Stimulated activated CD4-positive, alpha-beta T cell treated with anti-CD3 and anti-CD28 coated beads, Interleukin-1b, Interleukin-23, amount 100 ng/mL, for 48 hours (primary cell): ENCODE results near the gene SCRT2.
"Not testable (repeated sequence)": the region's sequence is repeated elsewhere in the genome, so short reads cannot be mapped to it uniquely, and the experiment has no call there.

Source experiments
- DNase-seq: peaks from one replicate; pipeline ENCODE4 v3.0.0-alpha.2; 2020

SCRT2 gene

DNA sequence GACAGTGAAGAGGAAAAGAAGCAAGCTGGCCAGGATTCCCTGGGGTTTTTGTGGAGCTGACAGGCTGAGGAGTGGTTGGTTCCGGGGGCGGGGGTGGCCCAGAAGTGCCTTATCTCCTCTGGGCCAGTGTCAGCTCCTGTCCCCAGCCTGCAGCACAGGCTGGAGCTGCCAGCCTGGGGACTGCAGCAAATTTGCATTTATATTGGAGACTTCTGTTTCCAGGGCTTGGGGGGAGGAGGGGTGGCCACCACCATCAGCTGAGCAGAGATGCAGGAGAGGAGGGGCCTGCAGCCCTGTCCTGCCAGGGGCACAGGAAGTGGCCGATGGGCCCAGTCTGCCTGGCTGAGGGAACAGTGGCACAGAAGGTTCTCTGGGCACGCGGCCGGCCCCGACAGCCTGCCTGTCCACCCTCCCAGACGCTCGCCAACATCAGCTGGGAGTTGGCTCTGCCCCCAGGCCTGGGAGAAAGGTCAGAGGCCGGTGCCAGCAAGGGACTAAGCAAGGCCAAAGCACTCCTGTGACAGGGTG lies 24.3 kb upstream of the SCRT2 start:
- DNase-seq: no peak

DNA sequence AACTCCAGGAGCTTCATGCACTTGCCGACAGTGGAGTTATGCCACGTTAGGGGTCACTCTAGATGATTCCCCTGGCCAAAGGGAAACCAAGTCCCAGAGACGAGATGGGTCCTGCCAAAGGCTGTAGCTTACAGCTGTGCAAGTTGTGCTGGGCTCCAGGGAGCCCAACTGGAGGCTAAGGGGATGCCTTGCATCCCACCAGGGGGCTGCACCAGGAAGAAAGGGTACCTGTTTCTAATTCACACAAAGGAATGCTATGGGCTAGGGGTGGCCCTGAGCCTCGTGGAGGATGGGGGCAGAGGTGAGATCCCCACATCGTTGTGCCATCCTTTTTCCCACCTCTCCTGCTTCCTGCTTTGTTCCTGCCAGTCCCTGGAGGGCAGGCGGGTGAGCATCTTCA lies 23.7 kb upstream of the SCRT2 start:
- DNase-seq: no peak

DNA sequence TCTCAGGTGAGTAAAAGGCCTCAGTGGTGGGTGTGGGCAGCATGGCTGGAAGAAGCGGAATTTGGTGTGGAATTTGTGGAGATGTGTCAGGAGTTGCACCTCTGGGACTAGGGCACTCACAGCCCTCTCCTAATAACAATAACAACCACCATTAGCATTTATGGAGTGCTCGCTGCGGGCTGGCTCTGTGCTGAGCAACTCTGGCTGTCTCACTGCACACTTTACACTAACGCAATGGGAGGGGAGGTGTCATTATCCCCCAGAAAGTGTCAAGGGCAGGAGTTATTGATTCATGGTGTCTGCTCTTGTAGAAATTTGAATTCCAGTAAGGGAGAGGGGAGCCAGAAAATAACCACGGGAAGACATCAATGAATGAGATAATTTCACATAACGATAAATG lies 22.7 kb upstream of the SCRT2 start:
- DNase-seq: no peak

DNA sequence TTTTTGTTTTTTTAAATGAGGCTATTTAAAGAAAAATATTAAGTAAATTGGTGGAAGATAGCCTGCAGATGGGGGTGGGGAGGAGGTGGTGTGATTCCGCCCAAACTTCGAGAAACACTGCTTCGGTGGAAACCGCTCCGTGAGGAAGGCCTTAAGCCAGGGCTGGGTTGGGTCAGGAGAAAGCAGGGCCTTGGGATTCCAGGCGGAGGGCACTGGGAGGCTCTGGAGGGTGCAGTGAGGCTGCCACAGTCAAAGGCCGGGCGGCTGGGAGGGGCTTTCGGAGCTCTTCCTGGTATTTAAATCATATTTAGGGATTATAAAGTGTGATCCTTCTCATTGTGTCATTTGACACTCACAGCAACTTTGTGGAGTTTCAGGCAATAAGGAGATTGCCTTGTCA lies 22.2 kb upstream of the SCRT2 start:
- DNase-seq: no peak

DNA sequence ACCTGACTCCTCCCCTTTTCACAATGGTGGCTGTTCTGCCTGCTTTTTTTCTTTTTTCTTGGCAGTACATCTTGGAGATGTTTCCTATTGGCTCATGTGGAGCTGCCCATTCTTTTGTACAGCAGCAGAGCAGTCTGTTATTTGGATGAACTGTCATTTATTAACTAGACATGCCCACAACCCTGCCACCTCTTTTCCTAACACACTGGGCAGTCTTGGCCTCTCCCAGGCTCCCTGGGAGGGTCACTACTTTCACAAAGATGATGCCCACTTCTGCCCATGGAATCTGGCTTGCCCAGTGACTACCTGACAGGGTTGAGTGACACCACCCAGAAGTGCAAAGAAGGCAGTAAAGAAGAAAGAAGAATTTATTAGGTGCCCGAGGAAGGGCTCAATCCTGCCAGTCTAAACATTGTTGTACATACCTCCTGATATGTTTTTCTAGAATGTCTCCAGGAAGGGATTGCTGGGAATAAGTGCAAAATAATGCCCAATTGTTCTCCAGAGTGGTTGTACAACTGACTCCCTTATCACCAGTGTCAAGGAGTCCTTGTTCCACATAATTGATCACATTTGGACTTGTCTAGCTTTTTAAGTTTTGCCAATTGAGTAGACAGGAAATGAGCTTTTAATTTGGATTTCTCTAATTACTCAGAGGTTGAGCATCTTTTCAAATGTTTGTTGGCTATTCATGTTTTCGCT lies 19.7 kb upstream of the SCRT2 start:
- DNase-seq: no peak

DNA sequence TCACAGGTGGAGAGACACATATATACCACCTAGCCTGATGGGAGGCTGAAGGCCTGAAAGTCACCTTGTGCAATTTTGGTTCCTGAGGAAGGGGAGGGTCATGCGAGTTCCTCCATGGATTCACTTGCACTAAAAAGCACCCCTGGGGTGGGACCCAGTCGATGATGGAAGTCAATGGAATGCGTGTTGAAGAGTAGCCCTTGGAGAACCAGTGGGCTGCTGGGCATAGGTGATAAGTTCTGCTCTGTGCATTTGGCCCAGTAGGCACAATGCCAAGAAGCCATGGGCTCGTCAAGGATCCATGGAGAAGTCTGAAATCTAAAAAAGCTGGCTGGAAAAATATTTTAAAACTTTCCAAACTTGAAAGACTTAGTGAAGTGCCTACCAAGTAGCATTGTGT lies 18.9 kb upstream of the SCRT2 start:
- DNase-seq: no peak

DNA sequence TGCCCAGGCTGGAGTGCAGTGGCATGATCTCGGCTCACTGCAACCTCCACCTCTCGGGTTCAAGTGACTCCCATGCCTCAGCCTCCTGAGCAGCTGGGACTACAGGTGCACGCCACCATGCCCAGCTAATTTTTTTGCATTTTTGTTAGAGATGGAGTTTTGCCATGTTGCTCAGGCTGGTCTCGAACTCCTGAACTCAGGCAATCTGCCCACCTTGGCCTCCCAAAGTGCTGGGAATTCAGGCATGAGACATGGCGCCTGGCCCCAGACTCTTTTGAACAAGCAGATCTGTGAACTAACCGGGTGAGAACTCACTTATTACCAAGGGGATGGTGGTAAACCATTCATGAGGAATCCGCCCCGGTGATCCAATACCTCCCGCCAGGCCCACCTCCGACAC lies 18.2 kb upstream of the SCRT2 start:
- DNase-seq: not testable (repeated sequence)

DNA sequence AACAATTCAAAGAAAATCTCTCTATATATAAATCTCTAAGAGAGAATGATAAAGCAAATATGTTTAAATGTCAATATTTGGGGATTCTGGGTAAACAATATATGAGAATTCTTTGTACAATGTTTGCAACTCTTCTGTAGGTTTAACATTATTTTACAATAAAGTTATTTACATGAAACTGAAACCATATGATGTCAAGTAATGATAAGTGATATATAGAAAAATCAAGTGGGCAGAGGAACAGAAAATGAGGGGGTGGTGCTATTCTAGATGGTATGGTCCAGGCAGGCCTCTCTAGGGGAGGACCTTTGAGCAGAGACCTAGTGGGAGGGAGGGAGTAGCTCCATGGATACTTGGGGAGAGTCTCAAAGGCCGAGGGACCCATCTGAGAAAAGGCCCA lies 16.4 kb upstream of the SCRT2 start:
- DNase-seq: no peak

DNA sequence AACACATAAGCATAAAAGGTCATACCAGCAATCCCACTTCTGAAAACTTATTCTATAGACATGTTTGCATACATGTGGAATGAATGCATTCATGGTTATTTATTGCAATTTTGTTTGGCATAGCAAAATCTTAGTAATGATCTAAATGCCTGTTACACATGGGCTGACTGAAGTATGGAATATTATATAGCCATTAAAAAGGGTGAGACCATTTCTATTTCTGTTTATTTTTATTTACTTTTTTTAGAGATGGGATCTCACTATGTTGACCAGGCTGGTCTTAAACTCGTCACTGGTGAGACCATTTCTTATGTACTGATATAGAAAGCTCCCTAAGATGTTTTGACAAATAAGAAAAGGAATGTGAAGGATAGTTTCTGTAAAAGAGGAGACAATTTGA lies 14.3 kb upstream of the SCRT2 start:
- DNase-seq: no peak

DNA sequence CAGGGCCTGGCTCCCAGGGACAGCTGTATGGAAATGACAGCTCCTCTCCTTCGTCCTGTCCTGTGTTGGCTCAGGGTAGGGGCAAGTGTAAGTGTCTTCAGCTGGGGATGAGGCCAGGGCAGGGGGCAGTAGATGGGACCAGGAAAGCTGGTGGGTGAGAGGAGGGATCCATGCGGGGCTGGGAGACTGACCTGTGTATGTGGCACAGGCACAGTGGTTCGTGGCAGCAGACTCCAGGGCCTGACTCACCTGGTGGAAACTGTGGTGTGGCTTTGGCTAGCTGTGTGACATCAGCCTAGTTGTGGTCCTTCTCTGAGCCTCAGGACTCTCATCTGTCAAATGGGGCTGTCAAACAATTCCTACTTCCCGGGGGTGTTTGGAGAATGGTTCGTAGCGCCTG lies 13.7 kb upstream of the SCRT2 start:
- DNase-seq: no peak

DNA sequence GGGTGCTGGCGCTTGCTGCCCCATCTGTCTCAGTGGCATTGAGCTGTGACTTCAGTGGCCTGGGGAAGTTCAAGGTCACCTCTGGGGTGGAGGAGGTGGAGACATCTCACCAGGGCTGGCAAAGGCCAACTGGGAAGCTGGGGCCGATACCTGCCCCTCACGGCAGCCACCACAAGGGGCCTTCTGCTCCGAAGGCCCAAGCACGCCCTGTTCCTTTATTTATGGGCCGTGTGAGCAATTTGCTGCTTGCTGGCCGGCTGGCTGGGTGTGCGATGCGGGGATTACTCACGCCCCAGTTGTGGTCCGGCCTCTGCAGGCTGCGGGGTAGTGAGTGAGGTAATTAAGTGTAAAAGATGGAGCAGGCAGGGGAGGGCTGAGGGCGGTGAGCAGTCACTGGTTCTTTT lies 13.2 kb upstream of the SCRT2 start:
- no peak for DNase-seq

DNA sequence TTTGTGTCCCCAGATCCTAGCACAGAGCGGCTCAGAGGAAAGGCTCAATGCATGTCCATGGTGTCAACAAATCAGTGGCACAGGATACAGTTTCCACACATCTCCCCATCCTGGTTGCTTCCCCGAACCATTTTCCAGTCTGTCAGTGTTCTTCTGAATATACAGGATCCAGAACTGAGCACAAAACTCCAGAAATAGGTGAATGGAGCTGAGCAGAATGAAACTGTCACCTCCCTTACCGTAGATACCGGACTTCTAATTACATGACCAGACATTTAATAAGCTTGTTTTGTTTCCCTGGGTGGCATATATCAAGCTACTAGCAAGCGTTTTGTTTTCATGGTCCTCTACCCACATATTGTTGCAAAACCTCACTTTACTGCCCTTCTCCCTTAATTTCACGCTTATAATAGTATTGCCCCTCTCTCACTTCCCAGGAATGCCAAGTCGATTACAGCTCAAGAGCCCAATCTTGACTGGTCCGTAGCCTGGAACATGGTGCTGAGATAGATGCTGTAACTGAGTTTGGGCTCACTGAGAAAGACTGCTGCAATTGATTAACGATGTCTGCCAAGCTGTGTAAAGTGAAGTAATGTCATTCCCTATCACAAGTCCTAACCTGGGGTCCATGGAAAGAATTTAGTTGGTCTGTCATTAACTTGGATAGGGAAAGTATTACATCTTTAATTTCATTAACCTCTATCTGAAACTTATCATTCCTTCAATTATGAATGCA lies 12.0 kb upstream of the SCRT2 start:
- no peak for DNase-seq

DNA sequence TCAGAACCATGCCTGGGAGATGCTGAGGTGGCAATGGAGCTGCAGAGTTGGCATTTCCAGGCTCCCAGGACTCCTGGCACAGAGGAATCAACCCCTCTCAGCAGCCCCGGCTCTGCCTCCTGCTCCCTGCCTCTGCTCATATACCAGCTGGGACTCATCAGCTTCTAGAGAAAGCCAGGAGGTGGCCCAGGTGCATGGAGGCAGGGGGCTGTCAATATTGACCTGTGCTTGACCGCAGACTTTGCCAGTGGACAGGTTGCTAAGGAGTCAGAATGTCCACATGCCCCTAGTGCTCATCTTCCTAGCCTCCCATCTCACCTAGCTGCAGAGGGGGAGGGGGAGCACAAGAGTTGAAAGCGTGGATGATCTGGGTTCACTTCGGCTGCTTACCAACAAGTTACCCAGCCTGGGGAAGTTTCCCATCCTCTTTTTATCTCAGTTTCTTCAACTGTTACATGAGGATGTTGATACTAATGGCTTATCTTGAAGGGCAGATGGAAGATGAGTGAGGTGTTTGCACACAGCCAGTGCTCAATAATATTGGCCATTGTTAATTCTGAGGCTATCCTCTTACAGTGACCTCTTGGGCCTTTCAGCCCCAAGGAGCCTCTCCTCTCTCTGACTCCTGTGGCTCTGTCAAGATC lies 9.2 kb upstream of the SCRT2 start:
- no peak for DNase-seq

DNA sequence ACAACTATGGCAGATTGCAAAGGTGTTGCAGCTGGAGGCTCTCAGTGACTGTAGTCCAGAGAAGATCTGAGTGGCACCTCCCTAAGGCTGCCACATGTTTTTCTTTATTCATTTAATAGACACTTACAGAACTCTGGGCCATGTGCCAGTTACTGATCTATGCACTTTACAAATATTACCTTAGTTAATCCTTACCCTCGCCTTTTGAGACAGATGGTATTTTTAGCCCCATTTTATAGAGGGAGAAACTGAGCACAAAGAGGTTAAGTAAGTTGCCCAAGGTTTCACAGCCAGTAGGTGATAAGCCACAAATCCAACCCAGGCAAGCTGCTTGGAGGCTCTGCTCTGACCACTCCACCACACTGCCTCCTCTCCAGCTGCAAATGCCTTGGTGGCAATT lies 6.5 kb upstream of the SCRT2 start:
- no peak for DNase-seq

DNA sequence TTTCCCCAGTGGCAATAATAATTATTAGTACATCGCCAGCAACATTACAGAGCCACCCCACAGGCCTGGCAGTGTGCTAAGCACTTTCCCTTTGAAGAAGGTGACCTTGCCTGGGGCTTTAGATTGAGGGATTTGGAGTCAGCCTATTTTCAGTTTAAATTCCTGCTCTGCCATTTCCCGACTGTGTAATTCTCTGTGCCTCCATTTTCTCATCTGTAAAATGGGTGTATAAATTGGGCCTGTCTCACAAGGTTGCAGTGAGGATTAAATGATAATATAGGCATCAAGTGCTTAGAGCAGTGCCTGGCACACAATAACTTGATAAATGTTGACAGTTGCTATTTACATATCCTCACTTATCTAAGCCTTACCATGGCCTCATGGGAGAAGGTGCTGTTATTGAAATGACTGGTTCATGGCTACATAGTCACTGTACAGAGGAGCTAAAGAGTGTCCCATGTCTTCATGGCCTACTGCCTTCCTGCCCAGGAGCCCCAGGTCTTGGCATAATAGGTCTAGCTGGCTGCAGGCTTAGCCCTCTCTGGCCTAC lies 5.1 kb upstream of the SCRT2 start:
- DNase-seq: no peak

DNA sequence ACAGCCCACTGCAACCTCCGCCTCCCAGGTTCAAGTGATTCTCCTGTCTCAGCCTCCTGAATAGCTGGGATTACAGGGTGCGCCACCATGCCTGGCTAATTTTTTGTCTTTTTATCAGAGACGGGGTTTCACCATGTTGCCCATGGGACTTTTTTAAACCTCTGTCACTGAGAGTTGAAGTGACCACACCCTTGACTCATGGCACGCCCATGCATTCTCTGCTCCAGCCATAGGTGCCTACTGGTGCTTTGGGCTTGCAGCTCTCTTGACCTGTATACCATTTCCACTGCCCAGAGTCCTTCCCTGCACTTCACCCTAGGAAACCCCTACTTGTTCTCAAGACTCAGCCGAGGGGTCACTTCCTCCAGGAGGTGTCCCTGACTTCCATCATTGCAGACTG lies 2.4 kb upstream of the SCRT2 start:
- no peak for DNase-seq

DNA sequence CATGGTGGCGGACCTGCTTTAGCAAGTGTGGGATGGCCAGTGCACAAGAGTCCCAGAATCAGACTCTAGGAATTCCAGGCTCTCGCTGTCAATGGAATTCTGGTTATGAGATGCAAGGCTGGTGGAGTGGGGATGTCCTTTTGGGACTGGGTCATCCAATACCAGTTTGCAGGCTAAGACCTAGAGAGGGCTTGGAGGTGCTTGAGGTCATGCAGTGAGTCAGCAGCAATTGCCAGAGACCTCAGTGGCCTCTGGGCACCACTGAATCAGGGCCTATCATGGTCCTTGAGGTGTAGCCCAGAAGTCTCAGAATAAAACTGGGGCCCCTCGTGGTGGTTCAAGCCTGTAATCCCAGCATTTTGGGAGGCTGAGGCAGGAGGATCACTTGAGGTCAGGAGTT lies 1.4 kb upstream of the SCRT2 start:
- no peak for DNase-seq

DNA sequence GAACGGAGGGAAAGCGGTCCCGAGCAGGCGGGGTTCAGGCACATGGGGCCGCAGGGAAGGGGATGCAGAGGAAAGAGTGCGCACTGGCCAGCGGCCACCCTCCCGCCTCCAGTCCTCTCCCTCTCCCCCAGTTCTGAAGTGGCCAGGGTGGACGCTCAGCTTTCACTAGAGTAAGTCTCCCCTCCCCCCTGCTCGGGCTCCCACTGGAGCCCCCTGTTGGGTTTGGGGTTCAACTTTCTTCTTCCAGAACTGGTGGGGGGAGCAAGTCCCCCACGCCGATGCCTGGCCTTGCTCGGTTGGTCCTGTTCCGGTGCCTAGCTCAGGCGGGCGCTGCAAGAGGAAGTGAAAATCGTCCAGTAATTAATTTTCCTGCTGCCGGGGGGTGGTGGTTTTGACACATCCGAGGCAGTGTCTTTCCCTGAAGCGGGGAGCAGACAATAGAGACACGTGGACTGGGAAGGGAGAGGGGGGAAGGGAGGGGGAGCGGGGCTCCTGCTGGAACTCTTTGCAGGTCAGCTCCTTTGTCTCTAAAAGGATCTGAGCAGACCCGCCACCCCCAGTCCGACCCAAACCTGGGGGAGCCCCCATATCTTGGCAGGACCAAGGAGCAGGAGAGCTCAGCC lies 824 bp upstream of the SCRT2 start:
- DNase-seq: no peak

DNA sequence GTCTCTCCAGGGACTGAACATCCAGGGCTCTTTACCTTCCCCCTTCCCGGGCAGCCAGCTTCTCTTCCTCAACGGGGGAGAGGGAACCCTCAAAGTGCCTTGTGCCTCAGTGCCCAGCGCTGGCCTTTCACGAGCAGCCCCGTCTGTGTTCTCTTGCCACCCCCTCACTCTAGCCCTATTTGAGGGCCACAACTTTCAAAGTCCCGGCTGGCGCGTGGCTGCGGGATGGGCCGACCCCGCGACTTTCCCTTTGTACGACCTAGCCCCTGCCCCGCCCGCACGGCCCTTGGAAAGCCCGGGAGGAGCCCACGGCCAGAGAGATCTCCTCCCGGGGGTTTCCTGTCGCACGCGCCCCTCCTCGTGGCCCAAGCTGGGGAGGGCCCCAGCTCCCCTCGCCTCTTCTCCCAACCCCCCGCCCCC lies 559 bp downstream of the SCRT2 start:
- DNase-seq: no peak

DNA sequence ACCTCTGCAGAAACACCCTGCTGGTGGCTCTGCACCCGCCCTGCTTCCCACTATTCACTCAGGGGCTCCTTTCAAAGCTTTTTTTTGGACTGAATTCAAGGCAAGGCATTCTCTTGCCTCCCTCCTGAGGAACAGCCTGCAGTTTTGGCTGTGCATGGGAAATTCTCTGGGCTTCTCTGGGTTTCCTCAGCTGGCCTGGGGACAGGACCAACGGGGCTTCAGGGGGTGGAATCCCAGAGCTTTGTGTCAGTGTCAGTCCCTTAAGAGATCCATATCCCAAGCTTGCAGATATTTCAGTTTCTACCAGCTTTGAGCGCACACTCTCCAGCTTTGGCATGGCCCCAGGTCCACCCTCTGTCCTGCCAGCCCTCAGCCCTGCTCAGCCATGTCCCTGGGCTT lies 2.0 kb downstream of the SCRT2 start:
- no peak for DNase-seq

DNA sequence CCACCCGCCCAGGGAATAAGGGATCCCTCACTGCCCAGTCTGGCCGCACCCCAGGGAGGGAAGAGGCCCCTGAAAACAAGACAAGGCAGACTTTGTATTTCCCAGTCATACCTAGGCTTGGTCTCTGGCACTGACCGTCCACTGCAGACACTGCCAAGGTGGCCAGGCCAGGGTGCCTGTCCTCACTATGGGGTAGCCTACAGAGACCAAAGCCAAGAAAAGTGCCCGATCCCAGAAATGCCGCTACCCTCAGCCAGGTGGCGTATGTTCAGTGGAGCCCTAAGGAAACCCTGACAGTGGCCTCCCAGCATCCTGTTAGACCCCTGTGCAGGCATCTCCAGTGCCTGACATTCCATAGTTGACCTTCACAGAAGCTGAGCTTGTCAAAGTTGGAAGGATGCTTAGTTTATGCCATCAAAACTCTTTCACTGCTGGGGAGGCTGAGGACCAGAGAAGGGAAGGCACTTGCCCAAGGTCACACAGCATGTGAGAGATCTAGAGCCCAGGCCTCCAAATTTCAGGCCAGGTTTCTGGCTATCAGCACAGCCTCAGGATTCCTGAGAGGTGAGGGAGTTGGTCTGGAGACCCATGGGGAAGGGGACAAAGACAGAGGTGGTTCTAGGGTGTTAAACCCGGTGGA lies 2.5 kb downstream of the SCRT2 start:
- no peak for DNase-seq

DNA sequence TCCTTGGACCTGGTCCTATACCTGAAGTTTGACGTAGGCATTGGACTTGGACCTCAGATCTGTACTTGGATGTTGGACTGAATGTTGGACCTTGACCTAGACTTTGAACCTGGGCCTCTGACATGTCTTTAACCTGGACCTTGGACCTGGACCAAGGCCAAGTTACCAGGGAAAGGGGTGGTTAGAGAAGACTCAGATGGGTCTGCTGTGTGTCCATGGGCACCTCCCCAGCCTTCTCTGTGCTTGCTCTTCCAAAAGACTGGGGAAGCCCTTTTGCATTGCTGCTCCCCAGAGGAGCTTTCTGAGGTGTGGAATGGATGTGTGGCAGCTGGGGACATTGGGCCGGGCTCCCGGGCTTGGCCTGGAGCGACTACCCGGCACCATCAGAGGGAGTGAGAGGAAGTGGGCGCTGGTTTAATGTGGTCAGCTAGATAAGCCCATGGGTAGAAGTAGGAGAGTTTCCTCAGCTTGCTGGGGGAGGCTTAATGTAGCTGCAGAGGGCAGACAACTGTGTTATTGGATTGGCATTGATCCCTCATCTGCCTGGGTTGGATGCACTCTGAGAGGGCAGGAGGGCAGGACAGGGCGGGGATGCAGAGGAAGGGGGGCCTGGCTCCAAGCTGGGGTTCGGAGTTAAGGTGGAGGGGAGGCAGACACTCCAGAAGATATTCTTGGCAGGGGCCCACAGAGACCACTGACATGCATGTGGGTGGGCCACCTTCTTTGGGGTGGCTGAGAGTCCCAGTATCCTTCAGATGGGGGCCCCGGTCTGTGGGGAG lies 4.2 kb downstream of the SCRT2 start:
- DNase-seq: no peak
